ENCODE measurements around the gene CELF5.

Gene CELF5

DNA sequence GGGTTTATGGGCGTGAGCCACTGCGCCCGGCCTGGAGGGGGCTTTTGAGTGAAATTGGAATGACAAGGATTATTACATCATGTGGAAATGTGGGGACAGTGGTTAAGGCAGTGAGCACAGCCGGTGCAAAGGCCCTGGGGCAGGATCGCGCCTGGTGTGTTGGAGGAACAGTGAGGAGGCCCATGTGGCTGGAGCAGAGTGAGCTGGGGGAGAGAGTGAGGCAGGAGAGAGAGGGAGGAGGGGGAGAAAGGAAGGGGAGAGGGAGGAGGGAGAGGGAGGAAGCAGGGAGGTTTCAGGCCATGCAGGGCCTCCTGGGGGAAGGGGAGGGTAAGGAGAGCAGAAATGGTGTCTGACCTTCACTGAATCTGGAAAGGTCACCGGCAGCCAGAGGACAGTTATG lies 11.3 kb upstream of the CELF5 start (continued):
- TF ChIP-seq ZNF398 (tag by site-specific recombination; IDR thresholded peaks at IDR 0.05) (peak; percentile 69), PRDM1 (tag by site-specific recombination; IDR thresholded peaks at IDR 0.05) (peak; percentile 49; the same call in 1 of the 2 replicates), ZNF280D (tag by site-specific recombination; IDR thresholded peaks at IDR 0.05) (0 out of 2 replicates have a peak, but pooled peaks have one; percentile 43), KLF10 (tag by site-specific recombination; IDR thresholded peaks at IDR 0.05) (no peak)
- TF ChIP-seq, protein P1, sequence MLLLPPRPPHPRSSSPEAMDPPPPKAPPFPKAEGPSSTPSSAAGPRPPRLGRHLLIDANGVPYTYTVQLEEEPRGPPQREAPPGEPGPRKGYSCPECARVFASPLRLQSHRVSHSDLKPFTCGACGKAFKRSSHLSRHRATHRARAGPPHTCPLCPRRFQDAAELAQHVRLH (tag by site-specific recombination; IDR thresholded peaks at IDR 0.05): no peak

- POLR2A ChIA-PET: no interaction called here
- H3K36me3 ChIP-seq (ENCODE audit: control insufficient read depth in 2 of 2, insufficient read depth in 1 of 2, low read length in 2 of 2): peaks cover 0 to 3% of the 10 kb centered on the region in 2 experiments; a peak in 2 of 3 replicates
- no peaks in the 10 kb centered on the region for H3K4me1 ChIP-seq (ENCODE audit: control insufficient read depth, insufficient read depth, low read length)
- H3K4me3 ChIP-seq (ENCODE audit: low read depth, low read length): no peak overlapping the region
- CTCF ChIA-PET: interaction anchor here (0.6 kb wide), 1 partner anchor 273 kb away, joined by 3 read pairs; no protein-coding TSS in a partner anchor
- H3K27ac ChIP-seq (ENCODE audit: extremely low read depth, low read depth, low read length): no peak overlapping the region
- no peaks in the 10 kb centered on the region for H3K9me3 ChIP-seq (ENCODE audit: control insufficient read depth, insufficient read depth, low read depth, low read length)
- TF ChIP-seq ZNF354C (tag by site-specific recombination; IDR thresholded peaks at IDR 0.05; ENCODE audit: borderline replicate concordance, low read depth) (0 out of 2 replicates have a peak, but pooled peaks have one; percentile 48), ZNF175 (tag by site-specific recombination; IDR thresholded peaks at IDR 0.05) (no peak), ZNF311 (tag by site-specific recombination; IDR thresholded peaks at IDR 0.05; ENCODE audit: borderline replicate concordance) (no peak), ZNF335 (tag by site-specific recombination; conservative IDR thresholded peaks at IDR 0.05) (no peak), BCL11B (tag by site-specific recombination; IDR thresholded peaks at IDR 0.05; ENCODE audit: low read depth) (no peak), SETDB1 (IDR thresholded peaks at IDR 0.05; ENCODE audit: insufficient read length, low read length) (no peak), KLF7 (tag by site-specific recombination; IDR thresholded peaks at IDR 0.05; ENCODE audit: borderline replicate concordance) (no peak), ZNF221 (tag by site-specific recombination; IDR thresholded peaks at IDR 0.05; ENCODE audit: borderline replicate concordance) (no peak), ZNF48 (tag by site-specific recombination; IDR thresholded peaks at IDR 0.05) (no peak), ZNF391 (tag by site-specific recombination; IDR thresholded peaks at IDR 0.05; ENCODE audit: borderline replicate concordance, low read depth) (no peak), ZNF777 (tag by site-specific recombination; IDR thresholded peaks at IDR 0.05; ENCODE audit: borderline replicate concordance) (no peak), ZNF341 (tag by site-specific recombination; IDR thresholded peaks at IDR 0.05; ENCODE audit: low read depth) (no peak), ZNF146 (tag by site-specific recombination; IDR thresholded peaks at IDR 0.05) (peak; percentile 100), ZNF664 (tag by site-specific recombination; IDR thresholded peaks at IDR 0.05) (no peak), RBAK (tag by site-specific recombination; IDR thresholded peaks at IDR 0.05) (no peak), ZNF202 (tag by site-specific recombination; IDR thresholded peaks at IDR 0.05; ENCODE audit: borderline replicate concordance) (no peak), AEBP2 (tag by site-specific recombination; IDR thresholded peaks at IDR 0.05; ENCODE audit: borderline replicate concordance) (no peak), ZBTB10 (tag by site-specific recombination; IDR thresholded peaks at IDR 0.05) (no peak), GLI2 (tag by site-specific recombination; IDR thresholded peaks at IDR 0.05; ENCODE audit: borderline replicate concordance, low read depth) (no peak), ZBTB48 (tag by site-specific recombination; IDR thresholded peaks at IDR 0.05) (no peak), ZNF366 (tag by site-specific recombination; conservative IDR thresholded peaks at IDR 0.05) (no peak)
These were observed 7.6 kb upstream of the CELF5 start for GRCh38 chr19:3216874-3217273.
